H9 (cell line): Measurements from ENCODE around the gene CHST5. TPM values are rescaled to one million over a fixed set of nuclear protein-coding genes. Genes with fewer than 3 reads are reported as not detected.

Experiments
- DNase-seq: peaks from one replicate; pipeline ENCODE4 v3.0.0-alpha.2; 2017
- H2AFZ ChIP-seq: one replicate; pipeline ENCODE4 v1.6.1; 2013; ENCODE audit warnings: mild to moderate bottlenecking, low read length, control low read depth, moderate library complexity
- H2AK5ac ChIP-seq: 2 replicates; pipeline ENCODE4 v1.6.1; 2013; ENCODE audit warnings: low read length, control low read depth, mixed read lengths; ENCODE audit not compliant: insufficient read length
- H2BK120ac ChIP-seq: one replicate; pipeline ENCODE4 v1.6.1; 2013; ENCODE audit warnings: low read depth, mild to moderate bottlenecking, low read length, control low read depth, inconsistent platforms; ENCODE audit not compliant: poor library complexity, severe bottlenecking
- H2BK12ac ChIP-seq: 2 replicates; pipeline ENCODE4 v1.6.1; 2013; ENCODE audit warnings: low read length, control low read depth, mixed read lengths, low read depth; ENCODE audit not compliant: insufficient read length
- H2BK15ac ChIP-seq: 2 replicates; pipeline ENCODE4 v1.6.1; 2013; ENCODE audit warnings: low read depth, low read length, control low read depth
- H2BK20ac ChIP-seq: one replicate; pipeline ENCODE4 v1.6.1; 2013; ENCODE audit warnings: low read depth, mild to moderate bottlenecking, low read length, control low read depth, inconsistent platforms; ENCODE audit not compliant: poor library complexity, severe bottlenecking
- H2BK5ac ChIP-seq: 2 replicates; pipeline ENCODE4 v1.6.1; 2013; ENCODE audit warnings: low read length, control low read depth, mixed read lengths; ENCODE audit not compliant: insufficient read length
- H3K14ac ChIP-seq: 2 replicates; pipeline ENCODE4 v1.6.1; 2013; ENCODE audit warnings: low read length, control low read depth; ENCODE audit not compliant: insufficient read depth
- H3K18ac ChIP-seq: 2 replicates; pipeline ENCODE4 v1.6.1; 2013; ENCODE audit warnings: low read depth, mild to moderate bottlenecking, mixed read lengths, low read length, control low read depth; ENCODE audit not compliant: insufficient read length
- H3K23ac ChIP-seq: 2 replicates; pipeline ENCODE4 v1.6.1; 2013; ENCODE audit warnings: low read length, control low read depth, mixed read lengths, low read depth; ENCODE audit not compliant: insufficient read length
- H3K23me2 ChIP-seq: 2 replicates; pipeline ENCODE4 v1.6.1; 2013; ENCODE audit warnings: low read depth, mild to moderate bottlenecking, mixed read lengths, low read length, control low read depth; ENCODE audit not compliant: insufficient read length, poor library complexity, severe bottlenecking
- H3K27ac ChIP-seq: 2 replicates; pipeline ENCODE4 v1.5.1; 2013; ENCODE audit warnings: low read length, control low read depth, mixed read lengths, low read depth; ENCODE audit not compliant: insufficient read length
- H3K27me3 ChIP-seq: 2 replicates; pipeline ENCODE4 v1.6.1; 2013; ENCODE audit warnings: low read length, control low read depth, inconsistent platforms; ENCODE audit not compliant: insufficient read depth
- H3K4ac ChIP-seq: 2 replicates; pipeline ENCODE4 v1.6.1; 2013; ENCODE audit warnings: low read depth, mild to moderate bottlenecking, control low read depth, inconsistent platforms, low read length, moderate library complexity
- H3K4me1 ChIP-seq: 2 replicates; pipeline ENCODE4 v1.6.1; 2013; ENCODE audit warnings: low read length, control low read depth, inconsistent platforms; ENCODE audit not compliant: insufficient read depth
- H3K4me2 ChIP-seq: 2 replicates; pipeline ENCODE4 v1.6.1; 2013; ENCODE audit warnings: low read length, control low read depth, mixed read lengths; ENCODE audit not compliant: insufficient read length, insufficient read depth
- H3K56ac ChIP-seq: 2 replicates; pipeline ENCODE4 v1.6.1; 2013; ENCODE audit warnings: low read depth, mild to moderate bottlenecking, mixed read lengths, low read length, control low read depth; ENCODE audit not compliant: insufficient read length
- H3K79me1 ChIP-seq: 2 replicates; pipeline ENCODE4 v1.6.1; 2013; ENCODE audit warnings: low read depth, mild to moderate bottlenecking, moderate library complexity, low read length, control low read depth, inconsistent platforms; ENCODE audit not compliant: insufficient read depth, poor library complexity, severe bottlenecking
- H3K79me2 ChIP-seq: 2 replicates; pipeline ENCODE4 v1.6.1; 2013; ENCODE audit warnings: low read length, control low read depth, inconsistent platforms; ENCODE audit not compliant: insufficient read depth
- H3K9ac ChIP-seq: 2 replicates; pipeline ENCODE4 v1.6.1; 2013; ENCODE audit warnings: low read length, control low read depth, mixed read lengths; ENCODE audit not compliant: insufficient read length; ENCODE audit errors: extremely low read depth
- H3K9me3 ChIP-seq: one replicate; pipeline ENCODE4 v1.6.1; 2013; ENCODE audit warnings: low read depth, low read length, inconsistent platforms; ENCODE audit not compliant: control insufficient read depth
- H3T11ph ChIP-seq: one replicate; pipeline ENCODE4 v1.6.1; 2013; ENCODE audit warnings: mild to moderate bottlenecking, low read length, control low read depth, inconsistent platforms
- H4K20me1 ChIP-seq: one replicate; pipeline ENCODE4 v1.6.1; 2013; ENCODE audit not compliant: control insufficient read depth, insufficient read length, insufficient read depth
- H4K5ac ChIP-seq: 2 replicates; pipeline ENCODE4 v1.6.1; 2013; ENCODE audit warnings: low read depth, mild to moderate bottlenecking, mixed read lengths, low read length, control low read depth; ENCODE audit not compliant: insufficient read length
- H4K8ac ChIP-seq: replicated peaks from 2 replicates; pipeline ENCODE4 v1.6.1; 2013; ENCODE audit warnings: low read length, control low read depth, mixed read lengths, low read depth; ENCODE audit not compliant: insufficient read length
- H4K91ac ChIP-seq: 2 replicates; pipeline ENCODE4 v1.6.1; 2013; ENCODE audit warnings: low read depth, mild to moderate bottlenecking, moderate library complexity, mixed read lengths, low read length, control low read depth; ENCODE audit not compliant: insufficient read length
- H3K27ac Mint-ChIP-seq, 3 experiments: 2 replicates in 2 of 3; 3 replicates in 1 of 3; pipeline ENCODE4 v1.8.0; 2020 to 2021; ENCODE audit warnings: mixed read lengths in 3 of 3, mild to moderate bottlenecking in 1 of 3, moderate library complexity in 1 of 3
- H3K27me3 Mint-ChIP-seq: 2 replicates; pipeline ENCODE4 v1.8.0; 2021; ENCODE audit warnings: low read depth, mild to moderate bottlenecking, moderate library complexity, mixed read lengths
- H3K36me3 Mint-ChIP-seq, 3 experiments: 2 replicates in 2 of 3; 3 replicates in 1 of 3; pipeline ENCODE4 v1.8.0; 2020 to 2021; ENCODE audit warnings: low read depth in 3 of 3, mixed read lengths in 3 of 3; ENCODE audit not compliant: insufficient read depth in 1 of 3
- H3K4me1 Mint-ChIP-seq, 2 experiments: 2 replicates each; pipeline ENCODE4 v1.8.0; 2020; ENCODE audit warnings: mixed read lengths in 2 of 2
- H3K4me3 Mint-ChIP-seq, 2 experiments: 2 replicates in 1 of 2; 3 replicates in 1 of 2; pipeline ENCODE4 v1.8.0; 2020 to 2021; ENCODE audit warnings: mild to moderate bottlenecking in 2 of 2, mixed read lengths in 2 of 2, moderate library complexity in 1 of 2
- H3K9me3 Mint-ChIP-seq, 2 experiments: 2 replicates in 1 of 2; 3 replicates in 1 of 2; pipeline ENCODE4 v1.8.0; 2020; ENCODE audit warnings: mild to moderate bottlenecking in 2 of 2, mixed read lengths in 2 of 2, moderate library complexity in 1 of 2
- WGBS: extraction: QIAGEN DNeasy Blood & Tissue Kit; methylation state at CpG from one replicate; pipeline ENCODE4 v1.1.7; 2013; ENCODE audit warnings: missing lambda C conversion rate, low lambda C conversion rate, mixed read lengths; ENCODE audit not compliant: insufficient read length; ENCODE audit errors: extremely low coverage; 5-methylcytosine and 5-hydroxymethylcytosine counted together
- total RNA-seq: library from RNA; stranded (reverse); gene quantifications from 2 replicates; pipeline ENCODE4 v1.2.1, GENCODE V29; 2021
- TF ChIP-seq, protein P1 (sequence below): fragments of 200-600 bp; sonication (generic); conservative IDR thresholded peaks from 3 replicates; pipeline ENCODE4 v1.8.0; 2021; ENCODE audit warnings: antibody characterized with exemption, mild to moderate bottlenecking

The CHST5 gene
- total RNA-seq, 1 experiment from 2014 or later, result not detected

DNA sequence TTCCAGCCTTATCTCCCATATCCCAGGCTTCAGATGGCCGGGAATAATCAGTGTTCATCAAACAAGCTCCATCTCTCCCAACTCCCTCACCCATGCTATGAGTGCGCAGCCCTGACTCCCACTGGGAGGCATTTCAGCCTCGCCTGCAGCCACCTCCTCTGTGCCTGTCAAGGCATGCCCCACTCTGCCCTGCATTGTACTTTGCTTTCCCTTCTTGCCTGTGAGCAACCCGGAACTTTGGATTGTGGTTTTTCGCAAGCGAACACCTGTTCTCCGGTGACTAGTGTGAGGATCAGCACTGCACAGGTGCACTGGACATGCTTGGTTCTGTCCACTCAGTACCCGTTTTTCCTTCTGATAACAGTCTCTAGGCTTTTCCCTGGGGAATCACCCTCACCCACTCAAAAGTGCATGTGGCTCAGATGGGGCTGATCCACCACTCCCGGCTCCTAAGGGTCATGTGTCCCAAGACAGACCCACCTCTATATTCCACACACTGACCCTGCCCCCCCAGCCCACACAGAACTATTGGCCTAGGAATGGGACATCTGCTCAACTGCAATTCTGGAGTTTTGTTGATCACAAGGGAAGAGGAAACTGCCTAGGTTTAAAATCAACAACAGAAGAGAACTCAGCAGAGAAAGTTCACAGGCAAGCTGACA lies 49.8 kb downstream of the CHST5 start:
- H3K4me1 Mint-ChIP-seq, result peaks cover 0 to 15% of the 10 kb centered on the region in 2 experiments; a peak in 2 of 4 replicates
- H3K27me3 ChIP-seq, result no peaks in the 10 kb centered on the region
- H4K91ac ChIP-seq, result no peak overlapping the region
- H2BK12ac ChIP-seq, result no peak overlapping the region
- no peaks in the 10 kb centered on the region for H3K79me2 ChIP-seq
- TF ChIP-seq, protein P1, sequence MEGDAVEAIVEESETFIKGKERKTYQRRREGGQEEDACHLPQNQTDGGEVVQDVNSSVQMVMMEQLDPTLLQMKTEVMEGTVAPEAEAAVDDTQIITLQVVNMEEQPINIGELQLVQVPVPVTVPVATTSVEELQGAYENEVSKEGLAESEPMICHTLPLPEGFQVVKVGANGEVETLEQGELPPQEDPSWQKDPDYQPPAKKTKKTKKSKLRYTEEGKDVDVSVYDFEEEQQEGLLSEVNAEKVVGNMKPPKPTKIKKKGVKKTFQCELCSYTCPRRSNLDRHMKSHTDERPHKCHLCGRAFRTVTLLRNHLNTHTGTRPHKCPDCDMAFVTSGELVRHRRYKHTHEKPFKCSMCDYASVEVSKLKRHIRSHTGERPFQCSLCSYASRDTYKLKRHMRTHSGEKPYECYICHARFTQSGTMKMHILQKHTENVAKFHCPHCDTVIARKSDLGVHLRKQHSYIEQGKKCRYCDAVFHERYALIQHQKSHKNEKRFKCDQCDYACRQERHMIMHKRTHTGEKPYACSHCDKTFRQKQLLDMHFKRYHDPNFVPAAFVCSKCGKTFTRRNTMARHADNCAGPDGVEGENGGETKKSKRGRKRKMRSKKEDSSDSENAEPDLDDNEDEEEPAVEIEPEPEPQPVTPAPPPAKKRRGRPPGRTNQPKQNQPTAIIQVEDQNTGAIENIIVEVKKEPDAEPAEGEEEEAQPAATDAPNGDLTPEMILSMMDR, result no peak
- no peak overlapping the region for H3T11ph ChIP-seq
- no CpG with 5 or more reads among the region's 9 CpGs for WGBS
- peak overlapping the region; percentile 29 to 88 (median 49); a peak in 3 of 7 replicates for H3K27ac Mint-ChIP-seq
- H3K36me3 Mint-ChIP-seq, result peaks cover 6 to 34% (median 25%) of the 10 kb centered on the region in 3 experiments; a peak in 6 of 7 replicates
- no peak overlapping the region for H3K14ac ChIP-seq
- no peak overlapping the region for H3K9ac ChIP-seq
- no peak overlapping the region for H2BK5ac ChIP-seq
- H3K9me3 ChIP-seq, result no peaks in the 10 kb centered on the region
- H3K23ac ChIP-seq, result no peak overlapping the region
- no peaks in the 10 kb centered on the region for H3K4me1 ChIP-seq
- no peaks in the 10 kb centered on the region; a peak in 1 of 5 replicates for H3K9me3 Mint-ChIP-seq
- H3K4ac ChIP-seq, result no peak overlapping the region
- H2AFZ ChIP-seq, result no peak overlapping the region
- no peak overlapping the region for H3K4me2 ChIP-seq
- no peak overlapping the region for H3K18ac ChIP-seq
- H2BK20ac ChIP-seq, result no peak overlapping the region
- DNase-seq, result no peak
- H3K56ac ChIP-seq, result no peak overlapping the region
- no peak overlapping the region for H2BK120ac ChIP-seq
- no peak overlapping the region for H4K5ac ChIP-seq
- H3K79me1 ChIP-seq, result no peaks in the 10 kb centered on the region
- no peak overlapping the region for H2BK15ac ChIP-seq
- H4K20me1 ChIP-seq, result no peaks in the 10 kb centered on the region
- H2AK5ac ChIP-seq, result no peak overlapping the region
- no peak overlapping the region for H3K27ac ChIP-seq
- no peak overlapping the region for H4K8ac ChIP-seq
- H3K27me3 Mint-ChIP-seq, result no peaks in the 10 kb centered on the region
- no peaks in the 10 kb centered on the region for H3K23me2 ChIP-seq
- no peak overlapping the region for H3K4me3 Mint-ChIP-seq
